ENCODE results near the gene CWC25.
"Not testable (repeated sequence)": the region's sequence is repeated elsewhere in the genome, so short reads cannot be mapped to it uniquely, and the experiment has no call there.

The CWC25 gene

GRCh38 chr17:38852771-38853291 lies 27.7 kb upstream of the CWC25 start:
- DNase-seq = no peak

DNA sequence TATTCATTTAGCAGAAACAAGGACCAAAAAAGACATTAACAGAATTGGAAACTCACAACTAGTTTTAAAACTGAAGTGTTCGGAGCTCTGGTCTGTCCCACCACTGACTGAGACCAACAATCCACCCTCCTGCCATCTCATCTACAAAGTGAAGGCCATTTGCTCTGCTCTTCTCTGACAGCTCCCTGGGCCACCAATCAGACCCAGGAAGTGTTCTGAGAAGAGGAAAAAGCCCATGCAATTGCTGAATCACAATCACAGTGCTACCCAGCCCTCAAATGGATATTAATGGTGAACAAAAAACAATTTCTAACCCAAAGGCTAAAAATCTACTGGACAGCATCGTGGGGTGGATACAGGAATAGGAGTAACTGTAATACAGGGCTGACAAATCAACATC lies 26.3 kb upstream of the CWC25 start:
- DNase-seq = no peak

DNA sequence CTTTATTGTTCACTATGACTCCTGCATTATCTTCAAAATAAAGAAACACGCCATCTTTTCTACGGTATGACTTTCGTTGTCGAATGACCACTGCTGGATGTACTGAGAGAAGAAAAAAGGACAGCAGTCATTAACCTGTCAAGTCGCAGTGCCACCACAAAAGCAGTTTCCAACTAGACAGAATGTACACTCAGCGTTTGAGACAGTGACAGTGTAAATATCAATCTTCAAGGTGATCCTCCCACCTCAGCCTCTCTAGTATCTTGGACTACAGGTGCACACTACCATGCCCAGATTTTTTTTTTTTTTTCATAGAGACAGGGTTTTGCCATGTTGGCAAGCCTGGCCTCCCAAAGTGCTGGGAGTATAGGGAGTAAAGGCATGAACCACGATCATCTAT lies 25.3 kb upstream of the CWC25 start:
- DNase-seq = no peak

DNA sequence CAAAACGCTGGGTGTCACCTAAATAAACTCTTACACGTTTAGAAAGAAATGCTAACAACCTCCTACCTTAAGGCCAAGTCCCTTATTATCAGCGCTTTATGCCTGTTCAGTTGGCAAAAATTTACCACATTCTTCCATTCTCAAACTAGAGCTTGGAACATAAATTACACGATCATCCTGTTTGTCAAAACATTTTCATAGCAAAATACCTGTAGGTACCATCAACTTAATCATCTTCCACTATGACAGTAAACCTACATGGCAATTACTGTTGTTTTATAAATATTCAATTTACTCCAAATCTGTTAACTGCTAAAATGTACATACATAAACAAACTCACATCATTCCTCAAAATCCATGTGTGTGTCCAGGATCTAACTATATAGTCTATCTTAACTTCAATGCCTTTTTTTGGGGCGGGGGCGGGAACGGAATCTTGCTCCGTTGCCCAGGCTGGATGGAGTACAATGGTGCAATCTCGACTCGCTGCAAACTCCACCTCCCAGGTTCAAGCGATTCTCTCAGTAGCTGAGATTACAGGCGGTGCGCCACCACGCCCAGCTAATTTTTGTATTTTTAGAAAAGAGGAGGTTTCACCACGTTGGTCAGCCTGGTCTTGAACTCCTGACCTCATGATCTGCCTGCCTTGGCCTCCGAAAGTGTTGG lies 24.0 kb upstream of the CWC25 start:
- no peak for DNase-seq

- DNase-seq = no peak
These were observed 23.4 kb upstream of the CWC25 start for GRCh38 chr17:38848557-38848891.

GRCh38 chr17:38844261-38844757 lies 19.2 kb upstream of the CWC25 start:
- no peak for DNase-seq

DNA sequence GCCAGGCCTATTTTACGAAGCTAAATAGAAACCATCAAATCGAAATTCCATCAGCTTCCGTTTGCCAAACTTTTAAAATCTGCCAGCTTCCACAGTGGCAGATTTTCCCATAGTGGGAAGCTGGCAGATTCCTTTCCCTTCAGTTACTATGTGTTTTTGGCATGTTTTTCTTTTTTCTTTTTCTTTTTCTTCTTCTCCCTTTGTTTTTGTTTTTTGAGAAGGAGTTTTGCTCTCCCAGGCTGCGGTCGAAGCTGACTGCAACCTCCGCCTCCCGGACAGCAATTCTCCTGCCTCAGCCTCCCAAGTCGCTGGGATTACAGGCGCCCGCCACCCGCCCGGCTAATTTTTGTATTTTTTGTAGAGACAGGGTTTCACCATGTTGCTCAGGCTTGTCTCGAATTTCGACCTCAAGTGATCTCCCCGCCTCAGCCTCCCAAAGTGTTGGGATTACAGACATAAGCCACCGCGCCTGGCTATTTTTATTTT lies 684 bp upstream of the CWC25 start:
- no peak for DNase-seq

GRCh38 chr17:38815576-38816193 lies 9.4 kb downstream of the CWC25 start:
- no peak for DNase-seq

GRCh38 chr17:38809828-38810227 lies 15.3 kb downstream of the CWC25 start:
- DNase-seq = no peak

DNA sequence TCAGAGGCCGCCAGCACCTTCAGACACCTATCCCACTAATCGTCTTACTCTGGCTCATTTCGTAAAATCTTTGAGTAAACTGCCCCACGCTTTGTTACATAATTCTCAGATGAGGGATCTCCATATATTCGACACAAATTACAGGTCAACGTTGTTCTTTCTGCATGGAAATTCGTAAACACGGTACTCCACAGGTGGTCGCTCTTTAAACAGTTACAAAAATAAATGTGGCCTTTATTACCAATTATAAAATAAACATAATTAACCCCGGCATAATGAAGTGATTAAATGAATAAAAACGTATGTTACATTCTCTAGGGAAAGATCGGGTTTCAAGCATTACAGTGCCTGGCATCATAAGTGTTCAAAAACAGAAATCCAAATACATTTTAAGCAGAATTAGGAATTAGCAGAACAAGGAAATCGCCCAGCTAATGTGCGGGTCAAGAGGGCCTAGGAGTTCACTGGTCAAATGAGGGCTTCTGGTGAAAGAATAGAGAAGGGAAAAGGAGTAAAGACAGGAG lies 24.8 kb downstream of the CWC25 start:
- no peak for DNase-seq

DNA sequence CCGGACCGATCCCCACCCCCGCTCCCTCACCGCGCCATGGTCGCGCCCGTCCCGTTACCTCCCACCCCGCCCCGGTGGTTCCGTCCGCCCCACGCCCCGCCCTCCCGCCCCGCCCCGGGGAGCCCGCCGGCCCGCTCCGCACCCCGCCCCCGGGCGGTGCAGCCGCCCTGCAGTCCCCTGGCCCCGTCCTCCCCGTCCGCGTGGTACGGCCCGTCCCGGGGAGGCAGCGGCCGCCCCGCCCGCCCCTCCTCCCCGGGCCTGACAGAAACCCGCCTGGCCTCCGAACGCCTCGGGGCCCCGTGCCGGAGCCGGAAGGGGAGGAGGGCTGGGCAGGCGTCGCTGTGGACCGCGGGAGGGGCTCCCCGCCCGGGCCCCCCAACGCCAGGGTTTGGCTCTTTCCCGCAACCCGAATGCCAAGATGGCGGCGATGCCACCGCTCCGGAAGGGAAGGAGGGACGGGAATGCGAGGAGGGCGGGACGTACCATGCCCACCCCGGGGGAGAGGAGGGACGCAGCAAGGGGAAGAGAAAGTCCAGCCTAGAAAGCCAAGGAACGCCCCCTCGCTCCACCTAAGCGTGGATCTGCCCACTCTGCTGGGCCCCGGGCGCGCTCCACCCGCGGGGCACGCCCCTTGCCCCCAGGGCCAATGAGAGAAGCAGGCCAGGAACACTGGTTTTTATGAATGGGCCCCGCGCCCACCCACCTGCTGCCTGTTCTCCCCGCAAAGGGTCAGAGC lies 25.5 kb downstream of the CWC25 start, which contains the start of gene PIP4K2B:
Gene PIP4K2B (minus strand): TSS at position 56 of the 736 bp plus-strand sequence. CDS start 132 bp downstream, outside the sequence.
- DNase-seq = peak; percentile 96

GRCh38 chr17:38798614-38799500 lies 26.3 kb downstream of the CWC25 start:
- no peak for DNase-seq

DNA sequence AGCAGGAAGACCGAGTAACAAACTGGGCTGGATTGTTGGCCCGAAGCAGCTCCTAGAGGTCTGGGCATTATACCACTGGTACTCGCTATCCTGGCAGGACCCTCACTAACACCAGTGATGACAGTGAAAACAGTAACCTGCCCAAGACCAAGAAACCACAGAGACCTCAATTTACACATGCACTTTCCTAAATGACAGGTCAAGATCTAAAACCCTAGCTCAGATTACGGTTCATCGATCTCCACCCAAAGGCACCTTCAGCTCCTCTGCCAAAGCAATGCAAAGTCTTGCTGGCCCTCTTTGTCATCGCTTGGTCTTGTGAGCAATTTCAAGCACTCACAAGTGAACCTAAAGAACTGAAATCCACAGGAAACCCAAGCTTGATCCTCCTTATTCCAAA lies 27.3 kb downstream of the CWC25 start:
- DNase-seq = no peak

GRCh38 chr17:38797158-38797490 lies 28.0 kb downstream of the CWC25 start:
- no peak for DNase-seq

- DNase-seq = no peak
These were observed 28.5 kb downstream of the CWC25 start for GRCh38 chr17:38796451-38797157.

DNA sequence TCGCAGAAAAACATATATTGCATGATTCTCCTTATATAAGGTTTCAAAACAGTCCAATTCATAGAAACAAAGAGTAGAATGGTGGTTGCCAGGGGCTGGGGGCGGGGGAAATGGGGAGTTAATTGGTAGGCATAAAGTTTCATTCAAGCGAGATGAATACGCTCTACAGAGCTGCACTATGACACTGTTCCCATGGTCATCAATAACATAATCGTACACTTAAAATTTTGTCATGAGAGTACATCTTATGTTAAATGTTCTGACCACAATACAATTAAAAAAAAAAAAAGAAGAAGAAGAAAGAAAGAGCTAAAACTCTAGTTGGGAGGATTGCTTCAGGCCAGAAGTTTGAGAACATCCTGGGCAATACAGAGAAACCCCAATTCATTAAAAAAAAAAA lies 30.9 kb downstream of the CWC25 start:
- DNase-seq = no peak

- DNase-seq = no peak
These were observed 34.0 kb downstream of the CWC25 start for GRCh38 chr17:38791162-38791561.

DNA sequence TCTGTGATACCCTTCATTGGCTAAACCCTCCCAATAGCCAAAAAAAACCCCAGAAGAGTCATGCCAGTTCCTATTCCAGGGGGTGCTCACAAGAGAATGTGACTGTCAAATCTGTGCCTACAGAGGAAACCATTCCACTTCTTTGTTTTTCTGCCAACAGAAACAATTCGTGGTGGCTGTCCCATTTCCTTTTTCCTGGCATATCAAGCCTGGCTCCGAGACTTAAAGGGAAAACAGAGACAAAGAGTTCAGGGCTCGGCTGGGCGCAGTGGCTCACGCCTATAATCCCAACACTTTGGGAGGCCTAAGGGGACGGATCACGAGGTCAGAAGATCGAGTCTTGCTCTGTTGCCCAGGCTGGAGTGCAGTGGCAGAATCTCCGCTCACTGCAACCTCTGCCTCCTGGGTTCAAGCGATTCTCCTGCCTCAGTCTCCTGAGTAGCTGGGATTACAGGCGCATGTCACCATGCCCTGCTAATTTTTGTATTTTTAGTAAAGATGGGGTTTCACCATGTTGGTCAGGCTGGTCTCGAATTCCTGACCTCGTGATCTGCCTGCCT lies 34.9 kb downstream of the CWC25 start:
- not testable (repeated sequence) for DNase-seq

DNA sequence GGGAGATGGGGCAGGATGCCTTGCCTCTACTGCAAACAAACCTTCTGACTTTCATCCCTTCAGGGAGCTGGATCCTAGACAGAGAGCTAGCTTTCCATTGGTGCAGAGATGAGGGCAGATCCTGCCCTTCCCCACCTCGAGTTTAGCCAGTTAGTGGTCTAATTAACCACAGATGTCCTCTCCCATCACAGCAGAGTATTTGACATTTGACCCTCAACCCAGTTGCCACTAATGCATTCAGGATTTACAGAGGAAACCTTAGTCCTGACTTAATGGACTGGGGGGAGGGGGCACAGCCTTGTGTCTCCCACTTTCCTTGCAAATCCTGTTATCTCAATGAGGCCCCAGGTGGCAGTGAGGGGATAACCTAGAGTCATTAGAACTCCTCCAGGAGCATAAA lies 35.9 kb downstream of the CWC25 start:
- no peak for DNase-seq

- not testable (repeated sequence) for DNase-seq
These were observed 37.1 kb downstream of the CWC25 start for GRCh38 chr17:38787999-38788398.

GRCh38 chr17:38786372-38786771 lies 38.7 kb downstream of the CWC25 start:
- no peak for DNase-seq
